ENCODE results near the gene IGF2R.

Gene IGF2R

DNA sequence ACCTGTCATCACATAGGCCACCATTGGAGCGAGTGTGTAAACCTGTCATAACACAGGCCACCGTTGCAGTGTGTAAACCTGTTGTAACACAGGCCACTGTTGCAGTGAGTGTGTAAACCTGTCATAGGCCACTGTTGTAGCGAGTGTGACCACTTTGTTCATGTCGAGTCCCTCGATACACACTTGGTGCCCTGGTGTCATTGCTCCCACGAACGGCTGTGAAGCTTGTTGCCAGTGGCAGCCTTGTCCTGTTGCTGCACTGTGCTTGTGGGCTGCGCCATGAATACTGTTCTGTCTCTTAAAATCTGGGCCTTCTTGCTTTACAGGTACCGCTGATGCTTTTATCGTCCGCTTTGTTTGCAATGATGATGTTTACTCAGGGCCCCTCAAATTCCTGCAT is 91.3 kb downstream of the IGF2R start:
- TF ChIP-seq, protein P1, sequence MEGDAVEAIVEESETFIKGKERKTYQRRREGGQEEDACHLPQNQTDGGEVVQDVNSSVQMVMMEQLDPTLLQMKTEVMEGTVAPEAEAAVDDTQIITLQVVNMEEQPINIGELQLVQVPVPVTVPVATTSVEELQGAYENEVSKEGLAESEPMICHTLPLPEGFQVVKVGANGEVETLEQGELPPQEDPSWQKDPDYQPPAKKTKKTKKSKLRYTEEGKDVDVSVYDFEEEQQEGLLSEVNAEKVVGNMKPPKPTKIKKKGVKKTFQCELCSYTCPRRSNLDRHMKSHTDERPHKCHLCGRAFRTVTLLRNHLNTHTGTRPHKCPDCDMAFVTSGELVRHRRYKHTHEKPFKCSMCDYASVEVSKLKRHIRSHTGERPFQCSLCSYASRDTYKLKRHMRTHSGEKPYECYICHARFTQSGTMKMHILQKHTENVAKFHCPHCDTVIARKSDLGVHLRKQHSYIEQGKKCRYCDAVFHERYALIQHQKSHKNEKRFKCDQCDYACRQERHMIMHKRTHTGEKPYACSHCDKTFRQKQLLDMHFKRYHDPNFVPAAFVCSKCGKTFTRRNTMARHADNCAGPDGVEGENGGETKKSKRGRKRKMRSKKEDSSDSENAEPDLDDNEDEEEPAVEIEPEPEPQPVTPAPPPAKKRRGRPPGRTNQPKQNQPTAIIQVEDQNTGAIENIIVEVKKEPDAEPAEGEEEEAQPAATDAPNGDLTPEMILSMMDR (IDR thresholded peaks at IDR 0.05; ENCODE audit: low read depth, low read length, missing control alignments): no peak
- DNase-seq (ENCODE audit: low read depth): no peak
- H3K4me3 ChIP-seq (ENCODE audit: low read depth, low read length): no peak overlapping the region

DNA sequence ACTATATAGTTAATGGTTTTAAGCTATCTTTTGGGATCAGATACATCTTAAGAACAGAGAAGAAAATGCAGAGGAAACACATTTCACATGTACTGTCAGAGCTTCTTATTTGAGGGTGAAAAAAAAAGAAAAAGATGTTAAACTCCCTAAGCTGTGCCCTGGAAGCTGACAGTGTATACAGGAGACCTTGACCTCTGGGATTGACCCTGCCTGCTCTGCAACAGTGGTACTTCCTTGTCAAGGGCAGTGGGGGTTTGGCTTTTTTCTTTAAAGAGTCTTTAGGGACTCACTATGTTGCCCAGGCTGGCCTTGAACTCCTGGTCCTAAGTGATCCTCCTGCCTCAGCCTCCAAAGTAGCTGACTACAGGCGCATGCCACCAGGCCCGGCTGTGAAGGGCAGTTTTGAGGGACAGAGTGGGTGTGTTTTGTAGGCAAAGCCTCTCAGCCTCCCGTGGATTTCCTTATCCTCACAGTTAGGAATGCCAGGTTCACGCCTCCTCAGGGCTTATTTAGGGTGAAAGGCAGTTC is 92.1 kb downstream of the IGF2R start:
- H3K4me3 ChIP-seq (ENCODE audit: low read depth, low read length): no peak overlapping the region
- DNase-seq (ENCODE audit: low read depth): no peak

DNA sequence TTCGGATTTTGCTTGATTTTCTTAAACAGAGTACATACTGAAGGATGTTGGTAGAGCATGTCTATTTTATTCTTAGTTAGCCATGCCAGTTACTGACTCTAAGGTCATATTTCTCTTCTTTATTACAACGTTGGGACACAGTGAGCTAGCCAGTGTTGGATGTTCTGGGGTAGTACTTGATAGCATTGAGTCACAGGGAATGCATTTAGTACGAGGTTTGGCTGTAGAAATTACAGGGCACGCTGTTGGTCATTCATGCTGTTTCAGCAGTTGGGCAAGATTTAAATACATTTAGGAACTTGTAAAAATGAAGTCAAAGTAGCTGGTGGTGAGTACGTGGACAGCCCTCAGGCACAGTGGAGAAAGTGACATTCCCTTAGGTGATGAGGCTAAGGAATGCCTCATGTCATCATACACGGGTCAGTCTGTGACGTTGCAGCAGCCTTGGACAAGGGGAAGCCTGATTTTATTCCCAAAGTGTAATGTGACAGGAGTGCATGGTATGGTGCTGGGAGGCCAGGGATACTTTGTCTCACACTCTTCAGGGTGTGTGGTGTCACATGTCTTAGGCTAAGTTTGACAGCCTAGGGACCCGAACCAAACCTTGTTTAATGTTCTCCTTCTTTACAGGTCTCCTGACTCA is 95.0 kb downstream of the IGF2R start:
- no peak for DNase-seq (ENCODE audit: low read depth)
- TF ChIP-seq, protein P1 (IDR thresholded peaks at IDR 0.05; ENCODE audit: low read depth, low read length, missing control alignments): no peak
- no peak overlapping the region for H3K4me3 ChIP-seq (ENCODE audit: low read depth, low read length)

More for the DNA sequence above, 92.1 kb downstream of the IGF2R start:
- TF ChIP-seq, protein P1 (IDR thresholded peaks at IDR 0.05; ENCODE audit: low read depth, low read length, missing control alignments): no peak

DNA sequence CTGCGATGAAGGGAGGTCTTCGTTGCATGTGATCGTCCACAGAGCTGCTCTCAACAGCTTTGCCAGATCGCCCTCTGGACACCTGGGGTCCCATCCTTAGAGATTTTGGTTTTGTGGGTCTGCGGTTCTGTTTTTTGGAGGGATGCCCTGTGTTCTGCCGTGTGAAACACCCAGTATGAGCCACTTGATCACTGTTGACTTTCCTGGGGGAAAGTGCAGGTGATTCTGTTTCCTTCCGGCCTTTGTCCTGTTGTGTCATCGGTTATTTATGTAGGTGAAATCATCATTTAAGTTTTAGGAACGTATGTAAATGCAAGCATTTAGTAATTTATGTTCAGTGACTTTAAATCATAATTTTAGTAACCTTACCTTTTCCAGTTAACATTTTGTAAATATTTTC is 96.3 kb downstream of the IGF2R start:
- TF ChIP-seq, protein P1 (IDR thresholded peaks at IDR 0.05; ENCODE audit: low read depth, low read length, missing control alignments): no peak
- no peak for DNase-seq (ENCODE audit: low read depth)
- H3K4me3 ChIP-seq (ENCODE audit: low read depth, low read length): no peak overlapping the region

DNA sequence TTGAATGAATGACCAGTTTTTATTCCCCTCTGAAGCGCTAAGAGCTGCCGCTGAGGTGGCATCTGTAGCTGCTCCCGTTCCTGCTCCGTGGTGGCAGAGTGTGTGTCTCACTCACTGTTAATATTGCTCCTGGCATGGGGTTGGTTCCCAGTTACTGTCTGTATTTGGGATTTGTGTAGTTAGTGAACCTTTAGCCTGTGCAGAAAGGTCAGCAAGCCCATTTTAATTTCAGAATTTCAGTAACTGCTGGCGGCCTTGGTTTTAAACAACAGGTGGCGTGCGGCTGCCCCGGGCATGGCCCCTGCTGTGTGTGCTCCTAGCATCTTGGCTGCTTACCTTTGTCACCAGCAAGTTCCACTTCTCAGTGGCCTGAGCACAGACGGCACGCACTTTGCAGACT is 98.7 kb downstream of the IGF2R start:
- H3K4me3 ChIP-seq (ENCODE audit: low read depth, low read length): no peak overlapping the region
- no peak for DNase-seq (ENCODE audit: low read depth)
- TF ChIP-seq, protein P1 (IDR thresholded peaks at IDR 0.05; ENCODE audit: low read depth, low read length, missing control alignments): no peak

DNA sequence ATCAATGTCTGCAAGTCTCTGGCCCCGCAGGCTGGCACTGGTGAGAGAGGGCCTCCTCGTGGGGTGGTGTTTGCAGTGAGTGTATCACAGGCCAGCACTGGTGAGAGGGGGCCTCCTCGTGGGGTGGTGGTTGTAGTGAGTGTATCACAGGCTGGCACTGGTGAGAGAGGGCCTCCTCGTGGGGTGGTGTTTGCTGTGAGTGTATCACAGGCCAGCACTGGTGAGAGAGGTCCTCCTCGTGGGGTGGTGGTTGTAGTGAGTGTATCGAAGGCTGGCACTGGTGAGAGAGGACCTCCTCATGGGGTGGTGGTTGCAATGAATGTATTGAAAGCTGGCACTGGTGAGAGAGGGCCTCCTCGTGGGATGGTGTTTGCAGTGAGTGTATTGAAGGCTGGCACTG is 99.5 kb downstream of the IGF2R start:
- no peak overlapping the region for H3K4me3 ChIP-seq (ENCODE audit: low read depth, low read length)
- TF ChIP-seq, protein P1 (IDR thresholded peaks at IDR 0.05; ENCODE audit: low read depth, low read length, missing control alignments): no peak
- DNase-seq (ENCODE audit: low read depth): no peak

DNA sequence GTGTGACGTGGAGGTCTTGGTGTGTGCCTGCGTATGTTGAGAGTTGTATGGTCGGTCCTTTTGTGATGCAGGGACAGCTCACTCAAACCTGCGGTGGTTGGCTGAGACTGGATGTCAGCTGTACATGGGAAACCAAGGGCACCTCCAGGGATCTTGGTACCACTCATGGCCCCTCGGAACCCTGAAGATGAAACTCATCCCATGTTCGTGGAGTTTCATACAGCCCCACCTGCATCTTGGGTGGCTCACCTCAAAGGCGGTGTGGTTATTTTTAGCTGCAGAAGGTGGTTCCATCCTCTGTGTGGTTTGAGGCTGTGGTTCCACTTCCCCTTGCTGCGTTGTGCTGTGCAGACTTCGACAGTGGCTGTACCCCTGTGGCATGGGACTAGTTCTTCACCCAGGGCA is 100.2 kb downstream of the IGF2R start:
- TF ChIP-seq, protein P1 (IDR thresholded peaks at IDR 0.05; ENCODE audit: low read depth, low read length, missing control alignments): no peak
- DNase-seq (ENCODE audit: low read depth): peak; percentile 64
- H3K4me3 ChIP-seq (ENCODE audit: low read depth, low read length): no peak overlapping the region

Data from GM12864 (cell line).